ENCODE data around the gene RASSF6.

The RASSF6 gene

GRCh38 chr4:73527196-73527595 is 93.0 kb downstream of the RASSF6 start:
- Histone ChIP-seq H3K4me3 (ENCODE audit: low read depth, low read length) (no peak overlapping the region), H3K4me1 (ENCODE audit: control insufficient read depth, insufficient read depth, low read length) (no peaks in the 10 kb centered on the region), H3K36me3 (ENCODE audit: control insufficient read depth in 2 of 2, insufficient read depth in 1 of 2, low read length in 2 of 2) (no peaks in the 10 kb centered on the region), H3K9me3 (ENCODE audit: control insufficient read depth, insufficient read depth, low read depth, low read length) (no peaks in the 10 kb centered on the region), H3K27ac (ENCODE audit: extremely low read depth, low read depth, low read length) (no peak overlapping the region)
- POLR2A ChIA-PET, result no interaction called here
- no peak for TF ChIP-seq ZNF521 (tag by site-specific recombination; IDR thresholded peaks at IDR 0.05)
- no peak for TF ChIP-seq YY1 (tag by site-specific recombination; IDR thresholded peaks at IDR 0.05)
- TF ChIP-seq ZFHX2 (tag by site-specific recombination; conservative IDR thresholded peaks at IDR 0.05), result no peak
- no peak for TF ChIP-seq PRDM4 (tag by site-specific recombination; IDR thresholded peaks at IDR 0.05)
- no peak for TF ChIP-seq KLF16 (tag by site-specific recombination; IDR thresholded peaks at IDR 0.05)
- TF ChIP-seq IKZF3 (tag by site-specific recombination; IDR thresholded peaks at IDR 0.05), result no peak
- TF ChIP-seq ZNF692 (tag by site-specific recombination; IDR thresholded peaks at IDR 0.05), result no peak
- TF ChIP-seq ZBTB1 (tag by site-specific recombination; IDR thresholded peaks at IDR 0.05), result no peak
- TF ChIP-seq, protein P1, sequence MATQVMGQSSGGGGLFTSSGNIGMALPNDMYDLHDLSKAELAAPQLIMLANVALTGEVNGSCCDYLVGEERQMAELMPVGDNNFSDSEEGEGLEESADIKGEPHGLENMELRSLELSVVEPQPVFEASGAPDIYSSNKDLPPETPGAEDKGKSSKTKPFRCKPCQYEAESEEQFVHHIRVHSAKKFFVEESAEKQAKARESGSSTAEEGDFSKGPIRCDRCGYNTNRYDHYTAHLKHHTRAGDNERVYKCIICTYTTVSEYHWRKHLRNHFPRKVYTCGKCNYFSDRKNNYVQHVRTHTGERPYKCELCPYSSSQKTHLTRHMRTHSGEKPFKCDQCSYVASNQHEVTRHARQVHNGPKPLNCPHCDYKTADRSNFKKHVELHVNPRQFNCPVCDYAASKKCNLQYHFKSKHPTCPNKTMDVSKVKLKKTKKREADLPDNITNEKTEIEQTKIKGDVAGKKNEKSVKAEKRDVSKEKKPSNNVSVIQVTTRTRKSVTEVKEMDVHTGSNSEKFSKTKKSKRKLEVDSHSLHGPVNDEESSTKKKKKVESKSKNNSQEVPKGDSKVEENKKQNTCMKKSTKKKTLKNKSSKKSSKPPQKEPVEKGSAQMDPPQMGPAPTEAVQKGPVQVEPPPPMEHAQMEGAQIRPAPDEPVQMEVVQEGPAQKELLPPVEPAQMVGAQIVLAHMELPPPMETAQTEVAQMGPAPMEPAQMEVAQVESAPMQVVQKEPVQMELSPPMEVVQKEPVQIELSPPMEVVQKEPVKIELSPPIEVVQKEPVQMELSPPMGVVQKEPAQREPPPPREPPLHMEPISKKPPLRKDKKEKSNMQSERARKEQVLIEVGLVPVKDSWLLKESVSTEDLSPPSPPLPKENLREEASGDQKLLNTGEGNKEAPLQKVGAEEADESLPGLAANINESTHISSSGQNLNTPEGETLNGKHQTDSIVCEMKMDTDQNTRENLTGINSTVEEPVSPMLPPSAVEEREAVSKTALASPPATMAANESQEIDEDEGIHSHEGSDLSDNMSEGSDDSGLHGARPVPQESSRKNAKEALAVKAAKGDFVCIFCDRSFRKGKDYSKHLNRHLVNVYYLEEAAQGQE (tag by site-specific recombination; IDR thresholded peaks at IDR 0.05), result no peak
- no peak for TF ChIP-seq ZNF48 (tag by site-specific recombination; IDR thresholded peaks at IDR 0.05)
- TF ChIP-seq ZSCAN5A (tag by site-specific recombination; IDR thresholded peaks at IDR 0.05), result no peak
- TF ChIP-seq TRIM28 (IDR thresholded peaks at IDR 0.05; ENCODE audit: borderline replicate concordance, low read length), result no peak
- no peak for TF ChIP-seq MZF1 (tag by site-specific recombination; IDR thresholded peaks at IDR 0.05; ENCODE audit: borderline replicate concordance)
- no peak for TF ChIP-seq ZNF132 (tag by site-specific recombination; IDR thresholded peaks at IDR 0.05; ENCODE audit: borderline replicate concordance)
- TF ChIP-seq ZNF16 (tag by site-specific recombination; IDR thresholded peaks at IDR 0.05; ENCODE audit: low read depth), result no peak
- no peak for TF ChIP-seq WT1 (tag by site-specific recombination; IDR thresholded peaks at IDR 0.05)
- no peak for TF ChIP-seq ZNF114 (tag by site-specific recombination; IDR thresholded peaks at IDR 0.05)
- CTCF ChIA-PET, result interaction anchor here (0.6 kb wide), 1 partner anchor 289 kb away, joined by 4 read pairs; no protein-coding TSS in a partner anchor

DNA sequence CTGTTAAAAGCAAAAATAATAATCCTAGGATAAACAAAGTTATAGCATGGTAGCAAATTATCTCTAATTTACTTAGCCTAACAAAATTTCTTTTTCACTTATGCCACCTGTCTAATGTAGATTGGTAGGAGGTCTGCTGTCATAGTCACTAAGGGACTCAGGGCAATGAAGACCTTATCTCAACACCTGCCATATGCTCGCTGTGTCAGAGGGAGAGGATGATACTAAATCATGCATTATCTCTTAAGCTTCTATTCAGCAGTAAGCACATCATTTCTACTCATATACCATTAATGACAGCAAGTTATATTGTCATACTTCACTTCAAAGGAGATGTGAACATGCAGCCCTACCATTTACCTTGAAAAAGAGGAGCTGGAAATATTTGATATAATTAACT is 94.6 kb downstream of the RASSF6 start:
- Histone ChIP-seq H3K4me1 (ENCODE audit: control insufficient read depth, insufficient read depth, low read length) (no peaks in the 10 kb centered on the region), H3K4me3 (ENCODE audit: low read depth, low read length) (no peak overlapping the region), H3K36me3 (ENCODE audit: control insufficient read depth in 2 of 2, insufficient read depth in 1 of 2, low read length in 2 of 2) (no peaks in the 10 kb centered on the region), H3K9me3 (ENCODE audit: control insufficient read depth, insufficient read depth, low read depth, low read length) (no peaks in the 10 kb centered on the region), H3K27ac (ENCODE audit: extremely low read depth, low read depth, low read length) (no peak overlapping the region)
- ChIA-PET POLR2A (no interaction called here), CTCF (interaction anchor here (1.1 kb wide), 1 partner anchor 50 kb away, joined by 5 read pairs; no protein-coding TSS in a partner anchor)
- TF ChIP-seq ZNF488 (tag by site-specific recombination; IDR thresholded peaks at IDR 0.05) (no peak), ZNF544 (tag by site-specific recombination; IDR thresholded peaks at IDR 0.05) (no peak), ZNF274 (IDR thresholded peaks at IDR 0.05; ENCODE audit: low read length) (no peak), ZNF274 (tag by site-specific recombination; IDR thresholded peaks at IDR 0.05; ENCODE audit: borderline replicate concordance) (no peak), WT1 (tag by site-specific recombination; IDR thresholded peaks at IDR 0.05) (no peak), ZNF677 (tag by site-specific recombination; IDR thresholded peaks at IDR 0.05) (no peak), FEZF1 (tag by site-specific recombination; IDR thresholded peaks at IDR 0.05) (no peak), ZNF362 (tag by site-specific recombination; IDR thresholded peaks at IDR 0.05) (no peak), ZEB2 (tag by site-specific recombination; IDR thresholded peaks at IDR 0.05) (no peak), BCL11A (tag by site-specific recombination; IDR thresholded peaks at IDR 0.05; ENCODE audit: low read depth) (no peak), HOXC10 (CRISPR knock-in tag; IDR thresholded peaks at IDR 0.05) (no peak)
